Keratinocyte (primary cell): ENCODE measurements around the gene NELL1.

Source experiments
- CTCF ChIP-seq, 3 experiments: IDR thresholded peaks in 1 of 3; conservative IDR thresholded peaks in 1 of 3; optimal IDR thresholded peaks in 1 of 3; 2 replicates in 2 of 3; 3 replicates in 1 of 3; pipeline versions ENCODE3 to v1.5.1; 2011; ENCODE audit warnings: low read length in 3 of 3, mild to moderate bottlenecking in 3 of 3, moderate library complexity in 2 of 3, control low read depth in 1 of 3, inconsistent platforms in 1 of 3; ENCODE audit not compliant: insufficient read depth in 2 of 3; ENCODE audit errors: extremely low read depth in 1 of 3
- EZH2 ChIP-seq: IDR thresholded peaks from one replicate; pipeline ENCODE4 v1.6.1; 2012; ENCODE audit warnings: inconsistent platforms, mild to moderate bottlenecking, low read length, moderate library complexity

GRCh38 chr11:21133244-21133643, 463.9 kb downstream of the NELL1 start:
- TF ChIP-seq CTCF (optimal IDR thresholded peaks at IDR 0.05 in 1 of 3, IDR thresholded peaks at IDR 0.05 in 1 of 3, conservative IDR thresholded peaks at IDR 0.05 in 1 of 3; ENCODE audit: extremely low read depth in 1 of 3, insufficient read depth in 2 of 3, low read length in 3 of 3) (no peak), EZH2 (no peak)
